ENCODE data around the gene RAD51B.
"Not testable (repeated sequence)": the region's sequence is repeated elsewhere in the genome, so short reads cannot be mapped to it uniquely, and the experiment has no call there.

Gene RAD51B

GRCh38 chr14:68685419-68686204 is 866.0 kb downstream of the RAD51B start:
- DNase-seq, result no peak

DNA sequence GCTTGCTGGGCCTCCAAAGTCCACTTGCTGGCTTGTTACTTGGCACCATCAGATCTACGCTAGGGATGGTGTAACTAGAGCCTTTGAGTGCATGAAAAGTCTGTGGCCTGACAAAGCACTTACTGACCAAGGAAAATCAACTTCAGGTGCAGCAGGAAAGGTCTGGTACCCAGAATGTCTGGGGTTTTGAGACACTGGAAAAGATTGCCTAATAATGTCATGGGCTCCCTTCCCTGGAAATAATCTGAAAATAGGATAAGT is 866.6 kb downstream of the RAD51B start:
- DNase-seq, result no peak

- no peak for DNase-seq
These were observed 867.1 kb downstream of the RAD51B start for GRCh38 chr14:68686724-68687123.

GRCh38 chr14:68687746-68688145 is 868.2 kb downstream of the RAD51B start:
- no peak for DNase-seq

DNA sequence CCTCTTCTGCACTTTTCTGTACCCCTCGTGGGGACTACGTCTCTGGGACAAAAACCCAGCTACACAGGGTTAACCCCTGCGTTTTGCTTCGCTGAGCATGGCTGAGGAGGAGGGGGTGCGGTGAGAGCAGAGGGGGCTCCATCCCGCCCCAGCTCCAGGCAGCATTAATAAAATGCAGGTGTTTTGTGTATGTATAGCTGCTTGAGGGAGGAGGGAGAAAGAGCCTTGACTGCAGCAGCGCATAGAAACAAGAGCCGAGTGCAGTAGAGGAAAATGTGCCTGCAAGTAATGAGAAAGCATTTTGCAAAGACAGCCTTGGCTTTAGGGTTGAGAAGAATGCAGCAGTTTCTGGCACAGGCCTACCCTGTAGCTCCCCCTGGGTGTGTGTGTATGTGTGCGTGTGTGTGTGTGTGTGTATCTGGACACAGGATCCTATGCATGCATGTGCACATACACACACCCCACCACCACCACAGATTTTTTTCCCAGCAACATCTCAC is 869.3 kb downstream of the RAD51B start:
- no peak for DNase-seq

- no peak for DNase-seq
These were observed 869.9 kb downstream of the RAD51B start for GRCh38 chr14:68689511-68689910.

- no peak for DNase-seq
These were observed 870.7 kb downstream of the RAD51B start for GRCh38 chr14:68690089-68690958.

- no peak for DNase-seq
These were observed 871.6 kb downstream of the RAD51B start for GRCh38 chr14:68691031-68691791.

DNA sequence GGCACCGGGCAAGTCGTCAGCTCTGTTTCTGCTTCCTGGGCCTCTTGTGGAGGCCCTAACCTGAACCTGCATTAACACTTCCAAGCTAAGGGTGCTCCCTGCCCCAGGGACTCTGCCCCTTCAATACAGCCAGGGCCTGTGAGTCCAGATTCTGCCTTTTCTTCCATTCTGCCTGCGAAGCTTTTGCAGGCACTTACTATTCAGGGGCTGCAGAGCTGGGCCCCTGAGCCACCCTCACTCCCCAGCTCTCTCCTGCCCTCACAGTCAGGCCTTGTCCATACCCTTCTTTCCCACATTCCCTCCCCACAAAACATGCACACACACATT is 872.2 kb downstream of the RAD51B start:
- DNase-seq, result no peak

GRCh38 chr14:68692216-68692615 is 872.6 kb downstream of the RAD51B start:
- no peak for DNase-seq

DNA sequence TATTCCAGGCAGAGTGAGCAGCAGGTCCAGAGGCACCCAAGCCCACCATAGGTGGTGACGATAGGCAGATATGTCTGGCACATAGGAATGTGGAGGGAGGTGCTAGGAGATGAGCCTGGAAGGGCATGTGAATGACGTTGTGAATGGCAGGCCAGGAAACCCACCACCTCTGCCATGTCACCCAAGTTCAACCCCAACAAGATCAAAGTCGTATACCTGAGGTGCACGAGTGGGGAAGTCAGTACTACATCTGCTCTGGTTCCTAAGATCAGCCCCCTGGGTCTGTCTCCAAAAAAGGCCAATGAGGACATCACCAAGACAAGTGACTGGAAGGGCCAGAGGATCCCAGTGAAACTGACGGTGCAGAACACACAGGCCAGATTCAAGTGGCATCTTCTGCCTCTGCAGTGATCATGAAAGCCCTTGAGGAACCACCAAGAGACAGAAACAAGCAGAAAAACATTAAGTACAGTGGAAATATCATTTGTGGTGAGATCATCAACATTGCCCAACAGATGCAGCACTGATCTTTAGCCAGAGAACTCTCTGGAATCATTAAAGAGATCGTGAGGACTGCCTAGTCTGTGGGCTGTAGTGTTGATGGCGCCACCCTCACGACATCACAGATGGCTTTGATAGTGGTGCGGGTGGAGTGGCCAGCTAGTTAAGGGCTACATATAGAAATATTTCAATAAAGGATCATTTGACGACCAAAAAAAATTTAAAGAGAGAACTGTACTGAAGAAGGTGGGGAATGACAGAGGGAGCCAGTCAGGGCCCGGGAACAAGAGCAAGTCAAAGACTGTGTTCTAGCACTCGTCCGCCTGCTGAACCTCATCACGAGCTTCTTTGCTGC is 873.6 kb downstream of the RAD51B start:
- no peak for DNase-seq

DNA sequence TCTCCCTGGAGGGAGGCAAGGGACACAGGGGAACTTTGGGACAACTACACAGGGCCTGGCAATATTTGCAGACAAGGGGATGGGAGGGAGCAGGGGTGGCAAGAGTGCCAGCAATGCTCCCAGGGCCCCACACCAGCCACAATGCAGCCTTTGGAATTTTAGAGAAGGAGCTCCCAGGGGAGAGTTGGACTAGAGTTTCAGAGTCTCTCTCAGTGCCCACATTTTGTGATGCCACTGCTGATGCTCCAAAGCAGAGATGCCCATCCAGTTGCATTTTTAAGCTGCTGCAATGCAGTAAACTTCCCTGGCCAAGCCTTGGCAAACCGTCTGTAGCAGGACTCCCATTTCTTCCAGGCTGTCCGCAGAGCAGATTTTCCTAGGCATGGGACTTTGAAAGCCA is 874.3 kb downstream of the RAD51B start:
- DNase-seq, result no peak

- no peak for DNase-seq
These were observed 875.1 kb downstream of the RAD51B start for GRCh38 chr14:68694516-68695235.

DNA sequence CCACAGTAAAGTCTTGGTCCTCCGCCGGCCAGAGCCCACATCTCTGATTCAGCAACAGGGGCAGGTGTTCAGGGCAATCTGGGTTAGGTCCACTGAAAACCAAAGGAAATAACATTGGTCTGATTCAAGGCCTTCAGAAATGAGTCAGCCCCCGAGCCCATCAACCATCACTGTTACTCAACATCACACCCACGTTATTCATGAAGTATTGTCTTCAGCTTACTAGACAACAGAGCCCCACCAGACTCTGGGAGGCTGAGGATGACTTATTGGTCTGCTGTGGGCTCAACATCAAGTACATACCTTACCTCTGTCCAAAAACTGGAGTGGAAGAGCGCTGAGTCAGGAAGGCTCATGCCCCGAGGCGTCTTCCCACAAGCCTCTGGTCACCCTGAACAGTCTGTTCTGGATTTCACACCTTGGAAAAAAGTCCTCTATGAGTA is 875.8 kb downstream of the RAD51B start:
- DNase-seq, result no peak

- no peak for DNase-seq
These were observed 876.3 kb downstream of the RAD51B start for GRCh38 chr14:68695856-68696255.

- DNase-seq, result no peak
These were observed 876.7 kb downstream of the RAD51B start for GRCh38 chr14:68696266-68696665.

DNA sequence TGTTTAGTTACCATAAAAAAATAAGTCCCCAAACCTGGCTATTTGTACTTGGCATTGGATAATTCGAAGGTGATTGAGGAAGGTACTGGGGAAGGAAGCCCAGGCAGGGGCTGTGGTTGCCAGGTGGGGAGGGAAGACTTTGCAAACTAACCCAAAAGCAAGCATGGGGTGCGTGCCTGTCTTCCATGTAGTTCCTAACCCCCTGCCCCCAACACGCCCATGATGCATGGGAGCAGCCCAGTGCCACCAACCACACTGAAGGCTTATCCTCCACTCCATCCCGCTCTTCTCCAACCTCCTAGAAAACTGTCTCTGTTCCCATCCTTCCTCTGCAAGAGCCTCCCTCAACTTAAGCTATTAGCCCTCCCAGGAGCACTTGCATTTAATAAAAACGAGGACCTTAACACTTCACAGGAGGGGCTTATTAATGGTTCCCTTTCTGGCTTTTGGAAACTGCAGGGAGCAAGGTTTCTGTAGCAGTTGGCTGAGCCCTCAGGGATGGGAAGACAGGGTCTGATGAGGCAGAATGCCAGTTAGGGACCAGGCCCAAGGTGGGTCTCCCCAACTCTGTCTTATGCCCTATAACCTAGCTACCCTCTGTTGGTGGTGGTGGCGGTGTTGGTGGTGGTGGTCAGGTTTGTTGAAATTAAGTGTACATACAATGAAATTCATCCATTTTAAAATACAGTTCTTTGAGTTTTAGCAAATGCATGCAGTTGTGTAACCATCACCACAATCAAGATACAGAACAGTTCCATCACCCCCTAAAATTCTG is 877.3 kb downstream of the RAD51B start:
- DNase-seq, result no peak

DNA sequence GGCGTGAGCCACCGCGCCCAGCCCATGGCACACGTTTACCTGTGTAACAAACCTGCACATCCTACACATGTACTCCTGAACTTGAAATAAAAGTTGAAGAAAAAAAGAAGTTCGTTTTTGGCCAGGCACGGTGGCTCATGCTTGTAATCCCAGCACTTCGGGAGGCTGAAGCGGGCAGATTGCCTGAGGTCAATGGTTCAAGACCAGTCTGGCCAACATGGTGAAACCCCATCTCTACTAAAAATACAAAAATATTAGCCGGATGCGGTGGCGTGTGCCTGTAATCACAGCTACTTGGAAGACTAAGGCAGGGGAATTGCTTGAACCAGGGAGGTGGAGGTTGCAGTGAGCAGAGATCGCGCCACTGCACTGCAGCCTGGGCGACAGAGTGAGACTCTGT is 879.2 kb downstream of the RAD51B start:
- not testable (repeated sequence) for DNase-seq

GRCh38 chr14:68701001-68701741 is 881.6 kb downstream of the RAD51B start:
- no peak for DNase-seq

DNA sequence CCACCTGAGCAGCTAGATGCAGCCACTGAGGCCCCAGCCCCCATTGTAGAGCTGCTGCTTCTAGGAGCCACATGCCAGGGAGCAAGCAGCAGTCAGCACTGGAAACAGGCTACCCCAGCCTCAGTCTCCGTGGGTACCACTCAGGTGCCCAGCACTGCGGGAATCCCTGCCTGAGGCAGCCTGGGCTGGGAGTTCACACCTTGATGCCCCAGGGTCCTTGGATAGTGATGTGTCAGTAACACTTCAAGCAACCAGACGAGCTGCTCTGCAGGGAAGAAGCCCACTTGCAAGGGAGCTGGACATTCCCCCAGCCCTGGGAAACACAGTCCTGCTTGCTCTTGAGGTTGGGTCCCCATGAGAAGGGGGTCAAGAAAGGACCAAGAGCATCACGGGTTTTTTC is 882.6 kb downstream of the RAD51B start:
- no peak for DNase-seq
